Measurements from ENCODE around the gene RYR2. TPM values are rescaled to one million over a fixed set of nuclear protein-coding genes. Genes with fewer than 3 reads are reported as not detected.
"Not testable (repeated sequence)": the region's sequence is repeated elsewhere in the genome, so short reads cannot be mapped to it uniquely, and the experiment has no call there.

RYR2 gene
- total RNA-seq, 1 donor from 2014 or later: 4.8 TPM

GRCh38 chr1:237258871-237259270 lies 216.9 kb downstream of the RYR2 start:
- H3K36me3 ChIP-seq: no peaks in the 10 kb centered on the region
- TF ChIP-seq, protein P1, sequence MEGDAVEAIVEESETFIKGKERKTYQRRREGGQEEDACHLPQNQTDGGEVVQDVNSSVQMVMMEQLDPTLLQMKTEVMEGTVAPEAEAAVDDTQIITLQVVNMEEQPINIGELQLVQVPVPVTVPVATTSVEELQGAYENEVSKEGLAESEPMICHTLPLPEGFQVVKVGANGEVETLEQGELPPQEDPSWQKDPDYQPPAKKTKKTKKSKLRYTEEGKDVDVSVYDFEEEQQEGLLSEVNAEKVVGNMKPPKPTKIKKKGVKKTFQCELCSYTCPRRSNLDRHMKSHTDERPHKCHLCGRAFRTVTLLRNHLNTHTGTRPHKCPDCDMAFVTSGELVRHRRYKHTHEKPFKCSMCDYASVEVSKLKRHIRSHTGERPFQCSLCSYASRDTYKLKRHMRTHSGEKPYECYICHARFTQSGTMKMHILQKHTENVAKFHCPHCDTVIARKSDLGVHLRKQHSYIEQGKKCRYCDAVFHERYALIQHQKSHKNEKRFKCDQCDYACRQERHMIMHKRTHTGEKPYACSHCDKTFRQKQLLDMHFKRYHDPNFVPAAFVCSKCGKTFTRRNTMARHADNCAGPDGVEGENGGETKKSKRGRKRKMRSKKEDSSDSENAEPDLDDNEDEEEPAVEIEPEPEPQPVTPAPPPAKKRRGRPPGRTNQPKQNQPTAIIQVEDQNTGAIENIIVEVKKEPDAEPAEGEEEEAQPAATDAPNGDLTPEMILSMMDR (IDR thresholded peaks at IDR 0.05): no peak
- DNase-seq (no peak), ATAC-seq (peak in 1 of 2 donors; percentile 34)
- no peak overlapping the region for H3K27ac ChIP-seq
- no peaks in the 10 kb centered on the region for H3K27me3 ChIP-seq (ENCODE audit: low read depth)
- no peaks in the 10 kb centered on the region for H3K9me3 ChIP-seq
- no peaks in the 10 kb centered on the region for H3K4me1 ChIP-seq
- no peak overlapping the region for H3K4me3 ChIP-seq
- intact Hi-C loops (cut with DNase I): no loop called here

- DNase-seq: no peak
- Histone ChIP-seq H3K4me3 (no peak overlapping the region), H3K27ac (no peak overlapping the region), H3K9me3 (no peaks in the 10 kb centered on the region), H3K4me1 (no peaks in the 10 kb centered on the region), H3K27me3 (ENCODE audit: low read depth) (no peaks in the 10 kb centered on the region), H3K36me3 (no peaks in the 10 kb centered on the region)
- TF ChIP-seq, protein P1 (IDR thresholded peaks at IDR 0.05): no peak
- intact Hi-C loops (cut with DNase I): no loop called here
- ATAC-seq: no peak
Observed at GRCh38 chr1:237261198-237261597, 219.2 kb downstream of the RYR2 start.

- Histone ChIP-seq H3K4me3 (no peak overlapping the region), H3K9me3 (no peaks in the 10 kb centered on the region), H3K27me3 (ENCODE audit: low read depth) (no peaks in the 10 kb centered on the region), H3K36me3 (no peaks in the 10 kb centered on the region), H3K4me1 (no peaks in the 10 kb centered on the region), H3K27ac (no peak overlapping the region)
- DNase-seq (no peak), ATAC-seq (no peak)
- intact Hi-C loops (cut with DNase I): no loop called here
- TF ChIP-seq, protein P1 (IDR thresholded peaks at IDR 0.05): no peak
Observed at GRCh38 chr1:237267743-237268142, 225.8 kb downstream of the RYR2 start.

DNA sequence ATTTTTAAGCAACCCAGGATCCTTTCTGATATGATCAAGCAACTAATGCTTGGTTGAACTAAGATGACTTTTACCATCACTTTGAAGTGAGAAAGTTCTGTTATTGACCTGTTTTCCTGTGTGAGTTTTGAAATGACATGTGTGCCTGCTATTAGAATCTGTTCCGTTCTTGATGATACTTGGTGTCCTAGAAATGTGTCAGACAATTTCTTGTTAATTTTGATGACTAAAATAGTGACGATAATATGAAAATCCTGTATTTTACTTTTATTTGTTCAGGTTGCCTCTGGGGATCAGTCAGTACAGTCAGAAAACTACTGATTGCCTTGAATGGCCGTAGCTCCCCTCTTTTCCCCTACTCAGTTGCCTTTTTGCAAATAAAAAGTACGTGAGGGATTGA lies 228.0 kb downstream of the RYR2 start:
- TF ChIP-seq, protein P1 (IDR thresholded peaks at IDR 0.05): no peak
- Histone ChIP-seq H3K4me3 (no peak overlapping the region), H3K4me1 (no peaks in the 10 kb centered on the region), H3K9me3 (no peaks in the 10 kb centered on the region), H3K27me3 (ENCODE audit: low read depth) (no peaks in the 10 kb centered on the region), H3K27ac (no peak overlapping the region), H3K36me3 (no peaks in the 10 kb centered on the region)
- DNase-seq: no peak
- intact Hi-C loops (cut with DNase I): no loop called here
- ATAC-seq: no peak

- TF ChIP-seq, protein P1 (IDR thresholded peaks at IDR 0.05): no peak
- Histone ChIP-seq H3K27ac (no peak overlapping the region), H3K4me1 (no peaks in the 10 kb centered on the region), H3K9me3 (no peaks in the 10 kb centered on the region), H3K36me3 (no peaks in the 10 kb centered on the region), H3K4me3 (no peak overlapping the region), H3K27me3 (ENCODE audit: low read depth) (no peaks in the 10 kb centered on the region)
- intact Hi-C loops (cut with DNase I): no loop called here
- DNase-seq: no peak
- ATAC-seq: no peak
Observed at GRCh38 chr1:237270353-237270752, 228.4 kb downstream of the RYR2 start.

DNA sequence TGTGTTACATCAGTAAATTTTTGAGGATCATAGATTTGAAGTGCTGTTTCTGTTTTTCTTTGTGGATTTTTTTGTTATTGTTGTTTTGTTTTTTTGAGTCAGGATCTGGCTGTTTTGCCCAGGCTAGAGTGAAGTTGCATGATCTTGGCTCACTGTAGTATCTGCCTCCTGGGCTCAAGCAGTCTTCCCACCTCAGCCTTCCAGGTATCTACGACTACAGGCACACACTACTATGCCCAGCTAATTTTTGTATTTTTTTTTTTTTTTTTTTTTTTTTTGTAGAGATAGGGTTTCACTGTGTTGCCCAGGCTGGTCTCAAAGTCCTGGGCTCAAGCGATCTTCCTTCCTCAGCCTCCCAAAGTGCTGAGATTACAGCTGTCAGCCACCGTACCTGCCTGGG lies 236.0 kb downstream of the RYR2 start:
- H3K27me3 ChIP-seq (ENCODE audit: low read depth); H3K9me3 ChIP-seq; H3K36me3 ChIP-seq; H3K27ac ChIP-seq; H3K4me3 ChIP-seq; H3K4me1 ChIP-seq; ATAC-seq; DNase-seq; intact Hi-C loops (cut with DNase I): not testable (repeated sequence)

Measured in lower lobe of right lung (tissue), 2 donors.